Renal cortex interstitium (tissue), 11 donors: ENCODE measurements around the gene EMILIN1. TPM values are rescaled to one million over a fixed set of nuclear protein-coding genes. Genes with fewer than 3 reads are reported as not detected.

Experiments
- DNase-seq, 11 donors: peaks; one replicate each; pipeline ENCODE4 v3.0.0-alpha.2; 2013; ENCODE audit warnings: low read depth in 9 of 11, low spot score in 4 of 11; ENCODE audit errors: extremely low read depth in 1 of 11
- polyA plus RNA-seq, 3 donors: library from polyadenylated mRNA; unstranded; fragments of 120-200 nt; gene quantifications; one replicate each; pipeline ENCODE4 v1.2.1, GENCODE V29; 2013; ENCODE audit not compliant: insufficient read length in 3 of 3

Gene EMILIN1
- polyA plus RNA-seq, 3 donors, result 53.5 to 130 (median 96.3) TPM

- DNase-seq, result peak; percentile 80 to 97 (median 92)
Observed at GRCh38 chr2:27086090-27086723, 7.8 kb downstream of the EMILIN1 start.

GRCh38 chr2:27086724-27087593 is 8.5 kb downstream of the EMILIN1 start, which contains the start of gene KHK:
TSS of gene KHK (plus strand) at chr2:27086772. CDS start at chr2:27087260, 488 bp downstream.
- no peak for DNase-seq

DNA sequence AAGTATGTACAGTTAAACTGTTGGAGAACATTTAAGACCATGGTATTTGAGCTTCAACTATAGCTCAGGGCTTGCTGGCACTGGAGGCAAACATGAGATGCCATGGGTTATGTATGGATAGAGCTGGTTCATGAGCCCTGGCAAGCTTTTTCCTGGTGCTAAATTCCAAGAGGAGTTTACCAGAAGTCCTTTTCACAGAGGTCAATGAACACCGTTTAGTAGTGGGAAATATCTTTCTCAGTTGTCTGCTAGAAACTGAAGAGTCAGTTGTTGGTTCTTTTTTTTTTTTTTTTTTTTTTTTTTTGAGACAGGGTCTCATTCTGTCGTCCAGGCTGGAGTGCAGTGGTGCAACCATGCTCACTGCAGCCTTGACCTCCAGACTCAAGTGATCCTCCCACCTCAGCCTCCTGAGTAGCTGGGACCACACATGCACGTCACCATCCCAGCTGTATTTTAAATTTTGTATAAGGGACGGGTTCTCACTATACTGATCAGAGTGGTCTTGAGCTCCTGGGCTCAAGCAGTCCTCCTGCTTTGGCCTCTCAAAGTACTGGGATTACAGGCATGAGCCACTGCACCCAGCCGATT is 9.5 kb downstream of the EMILIN1 start:
- no peak for DNase-seq

DNA sequence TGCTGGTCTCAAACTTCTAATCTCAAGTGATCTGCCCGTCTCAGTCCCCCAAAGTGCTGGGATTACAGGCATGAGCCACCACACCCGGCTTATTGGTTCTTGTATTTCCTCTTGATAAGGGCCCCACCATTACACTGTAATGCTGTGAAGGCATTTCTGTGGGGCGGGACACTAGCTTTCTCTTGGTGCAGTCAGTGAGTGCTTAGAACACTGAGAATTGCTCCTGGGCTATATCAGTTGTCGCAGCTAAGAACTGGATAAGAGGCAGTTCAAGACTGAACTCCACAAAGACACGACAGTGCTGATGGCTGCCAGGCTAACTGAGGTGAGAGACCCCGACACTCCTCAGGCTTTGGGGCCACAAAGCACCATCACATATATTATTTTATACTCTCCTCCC is 10.2 kb downstream of the EMILIN1 start:
- no peak for DNase-seq

DNA sequence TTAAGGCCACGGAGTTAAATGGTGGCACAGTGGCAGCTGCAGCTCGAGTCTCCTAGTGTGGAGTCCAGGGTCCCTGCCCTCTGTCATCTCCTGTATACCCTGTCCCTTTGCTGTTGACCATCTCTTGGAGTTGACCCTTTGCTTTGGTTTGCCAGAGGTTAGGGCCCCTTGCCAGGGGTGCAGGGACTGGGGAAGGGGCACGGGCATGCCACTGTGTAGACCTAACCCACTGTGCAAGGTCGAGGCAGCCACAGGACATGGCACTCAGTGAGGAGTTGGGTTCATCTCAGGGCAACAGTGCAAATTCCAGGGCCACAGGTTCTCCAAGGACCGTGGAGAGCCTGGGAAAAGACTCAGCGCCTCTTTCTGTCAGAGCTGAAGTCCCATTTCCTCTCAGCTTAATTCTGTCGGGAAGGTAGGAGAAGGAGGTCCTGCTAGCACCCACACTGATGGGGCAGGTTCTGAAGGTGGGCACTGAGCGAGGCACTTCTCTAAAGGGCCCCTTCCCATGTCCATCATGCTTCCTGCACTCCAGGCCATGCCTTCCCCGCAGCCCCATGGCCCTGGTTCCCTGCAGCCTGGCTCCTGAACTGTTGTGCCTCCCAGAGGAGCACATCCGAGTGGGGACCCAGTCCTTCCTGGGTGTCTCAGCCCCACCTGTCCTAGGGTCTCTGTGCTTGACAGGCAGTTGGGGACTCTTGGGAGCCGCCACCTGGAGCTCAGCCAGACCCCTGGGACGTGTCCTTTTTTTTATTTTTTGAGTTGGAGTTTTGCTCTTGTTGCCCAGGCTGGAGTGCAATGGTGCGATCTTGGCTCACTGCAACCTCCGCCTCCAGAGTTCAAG is 10.9 kb downstream of the EMILIN1 start:
- no peak for DNase-seq

GRCh38 chr2:27091746-27092695 is 13.6 kb downstream of the EMILIN1 start:
- DNase-seq, result no peak

- no peak for DNase-seq
Observed at GRCh38 chr2:27092696-27093429, 14.4 kb downstream of the EMILIN1 start.

GRCh38 chr2:27093430-27094352 is 15.3 kb downstream of the EMILIN1 start:
- no peak for DNase-seq

DNA sequence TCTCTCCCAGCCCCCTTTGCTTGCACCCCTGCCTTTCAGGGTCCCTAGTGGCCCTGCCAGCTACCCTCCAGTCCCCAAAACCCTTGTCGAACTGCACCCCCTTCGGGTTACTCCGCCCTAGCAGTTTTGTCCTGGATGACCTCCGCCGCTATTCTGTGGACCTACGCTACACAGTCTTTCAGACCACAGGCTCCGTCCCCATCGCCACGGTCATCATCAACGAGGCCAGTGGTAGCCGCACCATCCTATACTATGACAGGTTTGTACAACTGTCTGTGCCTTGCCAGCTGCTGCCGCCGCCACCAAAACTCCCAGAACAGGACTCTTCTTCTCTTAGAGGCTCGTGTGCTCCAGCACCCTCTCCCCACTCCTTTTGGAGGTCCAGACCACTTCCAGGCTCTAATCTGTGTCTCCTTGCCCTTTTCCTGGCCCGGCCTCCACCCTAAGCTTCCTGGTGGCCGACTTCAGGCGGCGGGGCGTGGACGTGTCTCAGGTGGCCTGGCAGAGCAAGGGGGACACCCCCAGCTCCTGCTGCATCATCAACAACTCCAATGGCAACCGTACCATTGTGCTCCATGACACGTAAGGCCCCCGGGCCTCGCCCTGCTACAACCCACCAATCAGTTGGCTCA is 16.1 kb downstream of the EMILIN1 start:
- DNase-seq, result no peak

DNA sequence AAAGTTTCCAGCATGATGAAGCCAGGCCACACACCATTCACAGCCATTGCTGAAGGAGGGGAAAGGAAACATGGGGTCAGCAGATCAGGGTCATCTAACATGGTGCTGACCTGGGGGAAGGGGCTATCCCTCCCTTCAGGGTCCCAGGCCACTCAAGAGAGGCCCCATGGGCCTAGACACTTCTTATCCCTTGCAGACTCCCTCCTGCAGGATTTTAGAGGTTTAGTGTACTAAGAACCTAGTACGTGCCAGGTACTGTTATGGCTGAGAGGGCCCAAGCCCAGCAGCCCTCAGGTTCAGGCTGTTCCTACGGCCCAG is 17.0 kb downstream of the EMILIN1 start:
- DNase-seq, result no peak

DNA sequence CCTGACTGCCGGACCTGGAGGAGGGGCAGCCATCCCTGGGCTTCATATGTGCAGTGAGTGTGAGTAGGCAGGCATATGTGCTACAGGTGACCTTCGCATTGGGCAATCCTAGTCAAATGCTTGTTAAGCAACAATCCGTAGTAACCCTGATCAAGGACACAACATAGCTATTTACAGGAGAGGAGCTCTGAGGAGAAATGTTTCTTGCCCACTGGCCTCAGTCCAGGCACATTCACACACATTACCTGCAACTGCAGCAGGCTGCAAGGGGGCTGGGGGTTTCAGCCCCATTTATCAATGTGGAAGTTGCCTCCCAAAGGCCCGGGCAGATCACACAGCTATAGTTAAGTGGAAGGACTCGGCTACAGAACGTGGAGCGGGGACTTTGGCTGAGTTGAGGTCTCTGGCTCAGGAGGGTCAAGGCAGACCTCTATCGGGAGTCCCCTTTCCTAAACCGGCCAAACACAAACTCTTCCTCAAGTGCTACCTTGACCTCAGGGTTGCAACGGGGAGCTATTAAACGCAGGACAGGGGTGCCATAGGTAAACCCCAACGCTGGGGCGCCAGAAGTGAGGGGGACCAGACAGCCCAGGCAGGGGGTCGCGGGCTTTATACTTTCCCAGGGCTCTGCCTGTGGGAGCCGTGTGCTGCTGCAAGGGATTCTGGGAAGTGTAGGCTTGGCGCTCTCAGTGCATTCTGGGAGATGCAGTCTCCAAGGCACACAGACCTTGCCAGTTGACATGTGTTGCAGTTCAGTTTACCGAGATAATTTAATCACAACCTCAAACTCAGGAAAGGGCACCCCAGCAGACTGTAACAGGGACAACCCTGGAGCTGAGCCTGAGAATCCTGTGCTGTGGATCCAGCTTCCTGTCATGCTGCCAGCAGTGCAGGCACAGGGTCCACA is 17.6 kb downstream of the EMILIN1 start:
- peak in 1 of 11 donors; percentile 54 for DNase-seq

GRCh38 chr2:27096748-27097297 is 18.4 kb downstream of the EMILIN1 start:
- no peak for DNase-seq

- no peak for DNase-seq
Observed at GRCh38 chr2:27097341-27097740, 18.9 kb downstream of the EMILIN1 start.

GRCh38 chr2:27099334-27099955 is 21.0 kb downstream of the EMILIN1 start:
- DNase-seq, result no peak
